Stimulated activated CD8-positive, alpha-beta memory T cell treated with anti-CD3 and anti-CD28 coated beads, Interleukin-4, amount 100 ng/mL, for 24 hours (primary cell): ENCODE measurements around the gene P4HA3.
"Not testable (repeated sequence)": the region's sequence is repeated elsewhere in the genome, so short reads cannot be mapped to it uniquely, and the experiment has no call there.

Experiments
- DNase-seq: peaks from one replicate; pipeline ENCODE4 v3.0.0-alpha.2; 2020; ENCODE audit warnings: low read depth

P4HA3 gene

GRCh38 chr11:74311352-74311926, at the start of gene P4HA3:
TSS of gene P4HA3 (minus strand) at chr11:74311640. CDS start at chr11:74311611, 29 bp downstream.
- peak; percentile 44 for DNase-seq

DNA sequence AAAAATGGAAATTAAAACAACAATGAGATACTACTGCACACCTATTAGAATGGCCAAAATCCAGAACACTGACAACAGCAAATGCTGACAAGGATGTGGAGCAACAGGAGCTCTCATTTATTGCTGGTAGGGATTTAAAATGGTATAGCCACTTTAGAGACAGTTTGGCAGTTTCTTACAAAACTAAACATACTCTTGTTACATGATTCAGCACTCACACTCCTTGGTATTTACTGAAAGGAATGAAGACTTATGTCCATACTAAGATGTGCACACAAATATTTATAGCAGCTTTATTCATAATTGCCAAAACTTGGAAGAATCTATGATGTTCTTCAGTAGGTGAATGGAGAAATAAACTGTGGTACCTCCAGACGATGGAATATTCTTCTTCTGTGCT, 46.0 kb upstream of the P4HA3 start:
- no peak for DNase-seq

DNA sequence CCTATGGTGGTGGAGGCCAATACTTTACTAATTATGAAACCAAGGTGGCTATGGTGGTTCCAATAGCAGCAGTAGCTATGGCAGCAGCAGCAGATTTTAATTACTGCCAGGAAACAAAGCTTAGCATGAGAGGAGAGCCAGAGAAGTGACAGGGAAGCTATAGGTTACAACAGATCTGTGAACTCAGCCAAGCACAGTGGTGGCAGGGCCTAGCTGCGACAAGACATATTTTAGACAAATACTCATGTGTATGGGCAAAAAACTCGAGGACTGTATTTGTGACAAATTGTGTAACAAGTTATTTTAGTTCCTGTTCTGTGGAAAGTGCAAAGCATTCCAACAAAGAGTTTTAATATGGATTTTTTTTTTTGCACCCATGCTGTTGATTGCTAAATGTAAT, 44.2 kb upstream of the P4HA3 start:
- no peak for DNase-seq

DNA sequence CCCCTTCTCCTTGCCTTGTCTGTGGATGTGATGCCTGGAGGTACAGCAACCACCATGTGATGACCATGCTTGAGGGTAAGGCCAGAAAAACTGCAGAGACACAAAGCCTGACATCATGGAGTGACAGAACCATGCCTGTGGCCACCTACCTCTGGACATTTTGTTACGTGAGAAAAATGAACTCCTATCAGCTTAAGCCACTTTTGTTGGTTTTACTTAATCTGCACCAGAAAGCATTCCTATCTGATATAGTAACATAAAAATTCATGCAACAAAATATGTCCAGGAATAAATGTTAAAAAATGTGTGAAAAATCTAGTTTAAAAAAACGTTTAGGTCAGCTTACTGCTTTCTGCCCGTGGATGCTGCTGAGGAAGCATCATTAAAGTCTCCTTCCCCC, 42.6 kb upstream of the P4HA3 start:
- DNase-seq, result no peak

- no peak for DNase-seq
Observed at GRCh38 chr11:74347381-74347780, 35.9 kb upstream of the P4HA3 start.

- no peak for DNase-seq
Observed at GRCh38 chr11:74345420-74345819, 34.0 kb upstream of the P4HA3 start.

- DNase-seq, result no peak
Observed at GRCh38 chr11:74341921-74342320, 30.5 kb upstream of the P4HA3 start.

- no peak for DNase-seq
Observed at GRCh38 chr11:74339619-74340018, 28.2 kb upstream of the P4HA3 start.

DNA sequence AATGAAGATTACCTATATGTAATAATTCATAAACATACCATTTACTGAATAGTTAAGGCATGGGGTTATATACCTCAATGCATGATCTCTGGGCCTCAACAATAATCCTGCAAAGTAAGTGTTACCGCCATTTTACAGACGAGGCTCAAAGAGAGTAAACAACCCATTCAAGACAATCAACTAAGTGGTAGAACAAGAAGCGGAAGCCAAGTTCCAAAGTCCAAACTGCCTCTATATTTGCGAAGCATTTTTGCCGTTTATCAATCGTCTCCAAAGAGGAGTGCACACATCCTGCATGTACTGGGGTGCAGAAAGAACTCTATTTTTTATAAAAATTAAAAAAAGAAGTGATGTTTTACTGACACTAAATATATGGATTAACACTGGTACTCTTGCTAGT, 27.5 kb upstream of the P4HA3 start:
- DNase-seq, result no peak

DNA sequence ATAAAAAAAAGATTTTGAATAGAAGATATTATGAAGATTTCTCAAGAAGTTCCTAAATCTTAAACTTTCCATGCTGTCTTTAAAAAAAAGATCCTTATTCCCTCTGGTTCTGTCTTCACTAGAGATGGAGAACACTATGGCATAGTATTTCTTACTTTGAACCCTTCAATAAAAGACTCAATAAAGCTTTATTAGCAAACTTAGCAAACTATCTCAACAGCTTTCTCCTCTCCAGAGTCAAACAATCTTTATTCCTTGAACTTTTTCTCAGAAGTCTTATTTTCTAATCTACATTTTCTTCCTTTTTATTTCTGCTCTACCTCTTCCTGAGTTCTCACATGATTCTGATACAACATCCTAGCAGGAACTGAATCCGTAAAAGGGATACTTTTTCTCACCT, 21.8 kb upstream of the P4HA3 start:
- DNase-seq, result no peak

DNA sequence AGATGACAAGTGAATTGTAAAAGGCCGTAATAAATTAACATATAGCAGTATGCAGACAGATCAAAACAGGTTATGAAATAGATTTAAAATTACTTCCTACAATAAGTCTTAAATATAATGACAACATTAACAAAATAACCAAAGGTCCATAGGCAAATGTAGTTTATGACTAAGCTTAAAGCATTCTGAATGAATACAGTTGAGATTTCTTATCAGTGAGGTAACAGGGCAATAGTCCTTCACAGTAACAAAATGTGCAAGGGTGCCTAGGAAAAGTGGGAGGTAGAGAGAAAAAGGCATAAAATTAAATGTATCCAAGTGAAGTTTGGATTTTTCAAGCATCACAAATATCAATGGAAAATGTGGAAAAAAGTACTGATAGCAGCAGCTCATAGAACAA, 20.9 kb upstream of the P4HA3 start:
- no peak for DNase-seq

- not testable (repeated sequence) for DNase-seq
Observed at GRCh38 chr11:74331000-74331399, 19.6 kb upstream of the P4HA3 start.

- no peak for DNase-seq
Observed at GRCh38 chr11:74330075-74330858, 18.8 kb upstream of the P4HA3 start.

DNA sequence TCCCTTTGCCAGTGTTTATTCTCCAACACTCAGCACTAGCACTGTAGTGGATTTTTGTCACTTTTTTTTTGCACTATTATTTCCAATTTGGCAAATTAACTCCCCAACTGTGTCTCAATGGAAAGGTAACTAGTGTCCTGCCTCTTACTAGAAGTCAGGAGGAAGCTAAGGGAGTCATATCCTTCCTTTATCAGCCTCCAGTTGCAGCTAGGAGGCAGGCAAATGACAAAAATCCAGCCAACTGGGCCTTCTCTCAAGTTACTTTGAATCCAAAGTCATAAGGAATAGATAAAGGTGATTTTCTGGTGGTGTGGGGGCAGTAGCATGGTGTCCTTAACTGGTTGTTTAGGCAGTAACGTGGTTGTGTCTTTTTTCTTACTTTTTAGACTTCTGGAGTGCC, 15.6 kb upstream of the P4HA3 start:
- DNase-seq, result no peak

DNA sequence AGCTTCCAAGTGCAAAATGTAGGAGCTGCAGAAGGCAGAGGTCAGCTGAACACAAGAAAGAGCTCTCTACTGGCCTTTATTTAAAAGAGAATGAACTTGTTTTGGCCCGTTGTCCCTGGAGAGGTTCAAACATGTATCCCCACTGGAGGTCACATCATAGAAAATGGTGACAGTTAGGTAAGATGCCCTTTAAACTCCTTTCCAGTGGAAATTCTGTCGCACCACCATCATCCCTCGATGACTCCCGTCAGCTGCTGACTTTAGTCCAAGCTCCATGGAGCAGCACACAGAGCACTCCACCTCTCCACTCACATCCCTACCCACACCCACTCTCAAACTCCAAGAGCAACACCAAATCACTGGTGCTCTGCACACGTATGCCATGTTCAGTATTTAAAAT, 15.2 kb upstream of the P4HA3 start:
- DNase-seq, result no peak

DNA sequence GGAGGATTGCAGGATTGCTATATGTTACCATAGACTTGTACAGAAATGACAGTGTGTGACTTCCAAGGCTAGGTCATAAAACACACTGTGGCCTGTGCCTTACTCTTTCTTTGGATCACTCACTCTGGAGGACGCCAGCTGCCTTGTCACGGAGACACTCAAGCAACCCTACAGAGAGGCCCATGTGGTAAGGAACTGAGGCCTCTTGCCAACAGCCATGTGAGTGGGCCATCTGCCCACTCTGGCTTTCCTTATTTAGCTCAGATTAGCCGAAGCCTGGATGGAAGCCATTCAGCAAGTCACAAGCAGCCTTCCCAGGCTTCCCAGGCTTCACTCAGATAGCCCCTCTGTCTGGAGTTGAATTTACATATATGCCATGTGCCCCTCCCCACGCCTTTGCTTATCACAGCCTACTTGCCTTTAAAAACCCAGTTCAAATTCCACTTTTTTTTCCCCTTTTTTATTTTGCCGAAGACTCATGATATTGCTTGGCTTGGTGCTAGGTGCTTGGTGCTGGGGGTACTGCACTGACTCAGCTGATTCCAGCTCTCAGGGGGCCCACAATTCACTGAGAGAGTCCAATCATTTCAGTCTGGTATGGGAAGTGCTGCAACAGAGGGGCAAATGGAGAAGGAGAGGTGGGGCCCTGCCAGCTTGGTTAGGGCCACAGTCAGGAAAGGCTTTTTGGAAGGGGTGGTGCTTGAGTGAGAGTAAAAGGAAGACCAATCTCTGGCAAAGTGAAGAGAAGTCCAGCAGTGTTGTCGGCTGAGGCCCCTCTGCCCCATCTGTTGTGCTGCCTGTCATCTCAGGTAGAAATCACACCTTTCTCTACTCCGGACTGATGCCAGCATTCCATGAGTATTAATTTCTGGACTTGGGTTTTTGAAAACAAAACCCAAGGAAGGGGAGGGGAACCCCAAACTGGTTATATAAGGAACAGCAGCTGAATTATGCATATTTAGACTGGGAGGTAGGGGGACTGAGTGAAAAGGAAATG, 14.5 kb upstream of the P4HA3 start:
- DNase-seq, result no peak

- DNase-seq, result no peak
Observed at GRCh38 chr11:74322667-74323066, 11.2 kb upstream of the P4HA3 start.

GRCh38 chr11:74321487-74322188, 10.2 kb upstream of the P4HA3 start:
- DNase-seq, result no peak

- DNase-seq, result no peak
Observed at GRCh38 chr11:74320538-74320937, 9.1 kb upstream of the P4HA3 start.

DNA sequence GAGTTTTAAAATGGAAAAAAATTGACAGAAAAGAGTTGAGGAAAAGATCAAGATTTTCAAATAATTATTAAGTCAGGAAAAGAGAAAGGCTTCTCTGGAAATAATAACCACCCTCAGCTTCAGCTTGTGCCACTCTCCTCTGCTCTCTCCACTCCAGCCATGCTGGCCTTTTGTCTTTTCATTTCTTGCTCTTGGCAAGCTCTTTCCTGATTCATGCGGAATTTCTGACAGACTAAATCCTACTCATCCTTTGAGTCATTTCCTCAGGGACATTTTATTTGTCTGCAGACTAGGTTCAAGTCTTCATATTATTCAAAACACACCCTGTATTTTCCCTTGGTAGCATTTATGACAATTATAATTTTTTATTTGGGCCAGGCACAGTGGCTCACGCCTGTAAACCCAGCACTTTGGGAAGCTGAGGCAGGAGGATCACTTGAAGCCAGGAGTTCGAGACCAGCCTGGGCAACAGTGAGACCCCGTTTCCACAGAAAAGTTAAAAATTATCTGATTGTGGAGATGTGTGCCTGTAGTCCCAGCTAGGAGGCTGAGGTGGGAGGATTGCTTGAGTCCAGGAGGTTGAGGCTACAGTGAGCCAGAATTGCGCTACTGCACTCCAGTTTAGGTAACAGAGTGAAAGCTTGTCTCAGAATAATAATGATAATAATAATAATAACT, 7.8 kb upstream of the P4HA3 start:
- no peak for DNase-seq

GRCh38 chr11:74318241-74318932, 6.9 kb upstream of the P4HA3 start:
- no peak for DNase-seq
